NCI-H1105 (cell line): ENCODE measurements around the gene NAIF1.
"Not testable (repeated sequence)": the region's sequence is repeated elsewhere in the genome, so short reads cannot be mapped to it uniquely, and the experiment has no call there.

ENCODE experiments used
- DNase-seq: peaks from one replicate; lab custom pipeline; 2025; lab: John Stamatoyannopoulos, UW

The NAIF1 gene

DNA sequence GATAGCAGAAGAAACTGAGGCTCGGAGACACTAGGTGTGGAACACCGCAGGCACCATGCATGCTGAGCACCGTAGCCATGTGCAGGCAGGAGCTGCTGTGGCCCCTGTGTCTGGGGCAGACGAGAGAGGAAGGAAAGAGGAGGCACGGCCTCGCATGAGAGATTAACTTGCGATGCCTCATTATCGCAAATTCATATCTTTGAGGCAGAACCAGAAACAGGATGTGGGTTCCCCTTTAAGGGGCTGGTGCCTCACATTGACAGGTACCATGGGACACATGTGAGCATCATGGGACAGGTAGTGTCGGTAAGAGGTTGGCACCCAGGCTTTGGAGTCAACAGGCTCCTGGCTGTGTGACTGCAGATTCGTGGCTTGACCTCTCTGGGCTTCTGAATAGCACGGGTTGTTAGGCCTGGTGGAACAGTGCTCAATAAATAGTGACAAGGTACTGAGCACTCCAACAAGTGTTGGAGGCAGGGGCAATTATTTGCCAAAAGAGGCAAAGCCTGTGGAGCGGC is 40.8 kb downstream of the NAIF1 start:
- DNase-seq: no peak

GRCh38 chr9:128025736-128026135 is 41.4 kb downstream of the NAIF1 start:
- no peak for DNase-seq

DNA sequence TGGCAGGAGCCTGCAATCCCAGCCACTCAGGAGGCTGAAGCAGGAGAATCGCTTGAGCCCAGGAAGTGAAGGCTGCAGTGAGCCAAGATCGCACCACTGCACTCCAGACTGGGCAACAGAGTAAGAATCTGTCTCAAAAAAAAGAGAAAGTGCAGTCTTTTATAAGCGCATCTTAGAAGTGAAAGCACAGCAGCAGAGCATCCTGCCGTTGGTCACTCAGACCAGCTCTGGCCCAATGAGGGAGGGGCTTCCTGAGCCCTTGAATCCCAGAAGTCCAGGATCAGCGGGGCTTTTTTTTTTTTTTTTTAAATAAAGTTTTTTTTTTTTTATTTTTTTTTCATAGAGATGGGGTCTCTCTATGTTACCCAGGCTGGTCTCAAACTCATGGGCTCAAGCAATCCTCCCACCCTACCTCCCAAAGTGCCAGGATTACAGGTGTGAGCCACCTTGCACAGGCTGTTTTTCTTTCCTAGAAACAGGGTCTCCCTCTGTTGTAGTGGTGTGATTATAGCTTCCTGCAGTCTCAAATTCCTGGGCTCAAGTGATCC is 42.3 kb downstream of the NAIF1 start:
- DNase-seq: no peak

GRCh38 chr9:128023671-128024070 is 43.4 kb downstream of the NAIF1 start:
- not testable (repeated sequence) for DNase-seq

DNA sequence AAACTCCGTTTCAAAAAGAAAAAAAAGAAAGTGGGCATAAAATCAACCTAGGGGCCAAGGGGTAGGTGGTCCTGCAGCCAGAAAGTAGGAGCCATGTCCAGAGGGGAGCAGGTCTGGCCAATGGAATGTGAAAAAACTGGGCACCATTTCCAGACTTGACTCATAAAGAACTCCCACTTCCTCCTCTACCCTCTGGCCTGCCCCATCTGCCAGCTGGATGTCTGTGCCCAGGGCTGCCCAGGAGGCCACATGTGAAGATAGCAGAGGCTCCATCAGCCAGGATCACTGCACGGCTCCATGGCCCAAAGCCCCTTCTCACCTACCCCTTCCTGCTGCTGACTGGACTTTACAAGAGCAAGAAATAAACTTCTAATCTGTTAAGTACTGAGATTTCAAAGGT is 44.2 kb downstream of the NAIF1 start:
- DNase-seq: no peak

- no peak for DNase-seq
Observed at GRCh38 chr9:128021098-128021497, 46.0 kb downstream of the NAIF1 start.

- no peak for DNase-seq
Observed at GRCh38 chr9:128020692-128021091, 46.4 kb downstream of the NAIF1 start.

DNA sequence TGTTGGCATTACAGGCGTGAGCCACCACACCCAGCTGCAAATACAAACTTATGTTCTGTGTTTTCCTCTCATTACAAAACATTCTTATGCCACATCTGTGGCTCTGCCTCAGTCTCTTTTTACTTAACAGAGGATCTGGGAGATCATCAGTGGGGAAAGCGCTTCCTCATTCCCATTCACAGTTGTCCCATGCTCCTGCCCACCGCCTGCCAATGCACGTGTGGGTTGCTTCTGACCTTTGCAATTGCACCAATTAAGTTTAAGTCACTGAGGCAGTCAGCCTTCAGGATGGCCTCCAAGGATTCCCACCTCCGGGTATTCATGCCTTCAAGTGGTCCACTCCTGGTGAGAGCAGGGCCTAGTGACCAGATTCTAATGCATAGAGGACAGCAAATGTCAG is 51.4 kb downstream of the NAIF1 start:
- no peak for DNase-seq
